Heart right ventricle (tissue), 16 donors: ENCODE data around the gene CELA1. TPM values are rescaled to one million over a fixed set of nuclear protein-coding genes. Genes with fewer than 3 reads are reported as not detected.

ENCODE experiments used
- ATAC-seq, 8 donors: fragments of 200-7000 bp; cut with Tn5 transposase; one replicate each; pipeline ENCODE4 v1.9.1; 2020; ENCODE audit warnings: mild to moderate bottlenecking in 8 of 8, moderate library complexity in 8 of 8, moderate number of reproducible peaks in 1 of 8
- DNase-seq, 2 donors: peaks; one replicate each; pipeline ENCODE4 v3.0.0-alpha.2; 2020
- H3K27ac ChIP-seq, 10 donors: fragments of 200-600 bp; sonication (generic) in 2 of 10; one replicate each; pipeline versions ENCODE4 v1.5.0 to v1.8.0; 2020 to 2022; ENCODE audit warnings: mild to moderate bottlenecking in 3 of 10
- H3K27me3 ChIP-seq, 7 donors: fragments of 200-600 bp; one replicate each; pipeline ENCODE4 v1.8.0; 2021 to 2022; ENCODE audit warnings: mild to moderate bottlenecking in 2 of 7
- H3K36me3 ChIP-seq, 9 donors: fragments of 200-600 bp; sonication (generic) in 1 of 9; one replicate each; pipeline versions ENCODE4 v1.5.0 to v1.8.0; 2020 to 2022; ENCODE audit warnings: mild to moderate bottlenecking in 2 of 9
- H3K4me1 ChIP-seq, 9 donors: fragments of 200-600 bp; sonication (generic) in 1 of 9; one replicate each; pipeline versions ENCODE4 v1.5.0 to v1.8.0; 2020 to 2022; ENCODE audit warnings: mild to moderate bottlenecking in 4 of 9
- H3K4me3 ChIP-seq, 10 donors: fragments of 200-600 bp; sonication (generic) in 2 of 10; one replicate each; pipeline versions ENCODE4 v1.5.0 to v1.8.0; 2020 to 2022; ENCODE audit warnings: mild to moderate bottlenecking in 7 of 10, moderate library complexity in 2 of 10
- H3K9me3 ChIP-seq, 11 donors: fragments of 200-600 bp in 10 of 11; sonication (generic) in 2 of 11; one replicate each; pipeline versions ENCODE4 v1.5.0 to v1.8.0; 2013 to 2022; ENCODE audit warnings: mild to moderate bottlenecking in 2 of 11, control low read depth in 1 of 11, moderate library complexity in 1 of 11
- CTCF ChIP-seq, 9 donors: fragments of 200-600 bp; sonication (generic) in 2 of 9; IDR thresholded peaks; one replicate each; pipeline versions ENCODE4 v1.5.0 to v1.8.0; 2021 to 2022; ENCODE audit warnings: antibody characterized with exemption in 9 of 9, mild to moderate bottlenecking in 5 of 9, moderate library complexity in 1 of 9
- WGBS, 2 donors: extraction: QIAGEN DNeasy Blood & Tissue Kit; methylation state at CpG; one replicate each; pipeline ENCODE4 v1.1.7; 2013; ENCODE audit warnings: inconsistent platforms in 1 of 2; 5-methylcytosine and 5-hydroxymethylcytosine counted together
- intact Hi-C, 10 donors: fragments of 100-400 bp; cut with DNase I; formaldehyde crosslinking; loops; one replicate each; pipeline versions ENCODE4 v1.11.1 to v1.14.2; 2022
- polyA plus RNA-seq, 2 donors: library from polyadenylated mRNA; stranded (reverse); fragments of 200-250 nt; gene quantifications; one replicate each; pipeline ENCODE4 v1.2.3, GENCODE V29; 2013
- total RNA-seq, 10 donors: library from RNA; stranded (reverse); fragmentation: NEBNext Ultra II Directional in 3 of 10; extraction: Animal tissue kit (Norgen Biotek cat#: 25700) in 3 of 10; gene quantifications; one replicate each; pipeline versions ENCODE4 v1.2.1 to v1.2.4, GENCODE V29; 2021 to 2023
- donor health status: Arrhythmogenic right ventricular cardiomyopathy.
- donor health status: ischemic (EF 13 %, LVEDD 7.1; RV severe dilation, severe dysfunction).
- donor health status: healthy with polysubstance abuse.
- donor health status: DM: no; HTN: yes; CAD: no.
- donor health status: DM: no; HTN: no; CAD: no.
- donor health status: ischemic (EF 25% LVEDD 6.9; RV normal size, moderate dysfunction).
- donor health status: ischemic (EF 25% LVEDD 5.7; RV mildly dilated, moderate dysfunction).
- donor health status: healthy.
- donor health status: DM: yes; HTN: yes; CAD: no.
- donor health status: Ischemic cardiomyopathy.
- donor health status: ischemic (EF 35%, LVEDD 5.7; RV mildly dilated, moderate dysfunction).
- donor health status: nonischemic (EF 11% LVEDD 7.7; RV severe dilation, severe dysfunction).
- donor health status: DM: yes; HTN: yes; CAD: no.
- donor health status: PGD.
- donor health status: ischemic (EF 29% LVEDD 5.4; RV normal size, mild dysfunction).
- donor health status: nonischemic (EF 23%, LVEDD 6.1; RV moderate dilation, normal function).

CELA1 gene
- total and polyA plus RNA-seq, 12 donors: not detected

GRCh38 chr12:51329742-51330141, 16.7 kb downstream of the CELA1 start:
- Histone ChIP-seq H3K27me3 (no peaks in the 10 kb centered on the region), H3K4me1 (peaks cover 0 to 58% (median 0%) of the 10 kb centered on the region in 9 donors), H3K27ac (peak overlapping the region in 1 of 10 donors; percentile 99), H3K4me3 (no peak overlapping the region), H3K9me3 (no peaks in the 10 kb centered on the region), H3K36me3 (no peaks in the 10 kb centered on the region)
- DNase-seq (no peak), ATAC-seq (no peak)
- intact Hi-C loops: loop anchor here in 1 of 10 donors (10.0 kb wide), 1 partner anchor 55 kb away; the partner anchor contains the start of gene SMAGP
- TF ChIP-seq CTCF (IDR thresholded peaks at IDR 0.05): no peak
- WGBS, 2 donors: 84 to 85% methylated on average over 5 of the region's 5 CpGs

DNA sequence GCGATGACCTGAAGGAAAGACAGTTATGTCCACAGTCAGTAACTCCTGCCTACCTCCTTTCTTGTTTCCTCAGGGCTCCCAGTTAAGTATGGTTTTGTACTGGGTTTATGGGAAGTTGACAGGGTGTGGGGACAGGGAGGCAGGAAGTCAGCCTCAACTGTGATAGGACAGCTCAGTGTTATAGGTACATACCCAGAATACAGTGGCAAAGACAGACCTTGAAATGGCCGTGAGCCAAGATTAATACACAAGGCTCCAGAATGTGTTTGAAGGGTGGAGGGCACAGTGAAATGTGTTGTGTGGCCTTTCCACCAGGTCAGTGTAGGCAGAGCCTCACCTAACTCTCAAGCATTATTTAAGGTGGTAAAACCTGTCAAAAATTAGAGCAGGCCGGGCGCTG, 17.9 kb downstream of the CELA1 start:
- Histone ChIP-seq H3K9me3 (no peaks in the 10 kb centered on the region), H3K27ac (peak overlapping the region in 1 of 10 donors; percentile 99), H3K27me3 (no peaks in the 10 kb centered on the region), H3K4me3 (no peak overlapping the region), H3K4me1 (peaks cover 0 to 63% (median 0%) of the 10 kb centered on the region in 9 donors), H3K36me3 (no peaks in the 10 kb centered on the region)
- TF ChIP-seq CTCF (IDR thresholded peaks at IDR 0.05): no peak
- ATAC-seq (no peak), DNase-seq (no peak)
- WGBS, 2 donors: 91 to 95% methylated on average over 4 of the region's 4 CpGs
- intact Hi-C loops: no loop called here

DNA sequence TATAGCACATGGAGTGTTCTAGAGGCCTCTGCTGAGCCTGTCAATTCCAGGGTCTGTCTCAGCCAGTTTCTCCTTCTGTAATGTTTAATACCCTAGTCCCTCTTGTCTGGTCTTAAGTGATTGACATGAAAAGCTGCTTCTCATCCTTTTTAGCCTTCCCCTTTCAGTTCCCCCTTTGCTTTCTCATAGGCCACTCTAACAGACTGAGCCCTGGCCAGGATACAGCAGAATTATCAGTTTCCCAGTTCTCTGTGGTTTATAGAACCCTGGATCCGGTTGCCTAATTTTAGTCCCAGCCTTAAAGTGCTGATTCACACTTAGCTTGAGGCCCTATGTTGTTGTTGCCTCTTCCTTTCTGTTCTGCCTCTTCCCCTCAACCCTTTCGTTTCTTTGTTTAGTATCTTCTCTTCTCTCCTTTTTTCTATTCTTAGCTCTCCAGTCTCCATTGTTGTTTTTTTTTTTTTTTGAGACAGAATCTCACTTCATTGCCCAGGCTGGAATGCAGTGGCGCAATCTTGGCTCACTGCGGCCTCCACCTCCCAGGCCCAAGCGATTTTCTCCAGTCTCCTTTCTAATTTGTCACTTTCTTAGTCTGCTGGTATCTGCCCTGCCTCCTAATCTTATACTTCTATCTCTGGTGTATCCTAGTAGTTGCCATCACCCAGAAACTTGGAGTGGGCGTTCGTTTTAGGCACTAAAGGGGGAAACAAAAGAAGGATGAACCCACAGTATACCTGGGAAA, 19.6 kb downstream of the CELA1 start:
- Histone ChIP-seq H3K27ac (peak overlapping the region in 1 of 10 donors; percentile 99), H3K4me1 (peaks cover 0 to 70% (median 0%) of the 10 kb centered on the region in 9 donors)
- DNase-seq: peak in 1 of 2 donors; percentile 22

DNA sequence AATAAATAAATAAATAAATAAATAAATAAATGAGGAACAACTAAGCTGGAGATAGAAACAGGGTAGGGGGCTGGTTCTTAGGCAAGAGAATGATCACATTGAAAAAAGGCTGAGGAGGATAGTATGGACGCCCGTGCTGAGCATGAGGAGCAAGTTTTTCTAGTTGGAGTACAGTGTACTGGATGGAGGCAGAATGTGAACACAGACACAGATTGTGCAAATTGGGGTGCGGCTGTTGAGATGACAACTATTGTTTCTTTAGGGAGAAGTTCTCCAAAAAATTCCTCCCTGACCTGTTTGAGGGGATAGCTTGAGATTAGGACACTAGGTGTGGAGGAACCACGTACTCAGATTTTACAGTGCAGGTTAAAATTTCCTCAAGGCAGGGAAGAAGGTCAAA, 21.5 kb downstream of the CELA1 start:
- no peaks in the 10 kb centered on the region for H3K27me3 ChIP-seq
- 90 to 92% methylated on average over 4 of the region's 4 CpGs for WGBS, 2 donors
- DNase-seq: no peak
- H3K4me3 ChIP-seq: no peak overlapping the region
- intact Hi-C loops: no loop called here
- no peak for TF ChIP-seq CTCF (IDR thresholded peaks at IDR 0.05)
- ATAC-seq: no peak
- peaks cover 0 to 84% (median 0%) of the 10 kb centered on the region in 9 donors for H3K4me1 ChIP-seq
- peak overlapping the region in 1 of 10 donors; percentile 99 for H3K27ac ChIP-seq
- no peaks in the 10 kb centered on the region for H3K36me3 ChIP-seq
- H3K9me3 ChIP-seq: no peaks in the 10 kb centered on the region

More for the DNA sequence above, 19.6 kb downstream of the CELA1 start:
- Histone ChIP-seq H3K36me3 (no peaks in the 10 kb centered on the region), H3K9me3 (no peaks in the 10 kb centered on the region), H3K4me3 (no peak overlapping the region), H3K27me3 (no peaks in the 10 kb centered on the region)
- peak; percentile 51 to 85 (median 78) for ATAC-seq
- intact Hi-C loops: no loop called here
- TF ChIP-seq CTCF (IDR thresholded peaks at IDR 0.05): no peak
- WGBS, 2 donors: 62 to 72% methylated on average over 7 of the region's 7 CpGs
